H1 (cell line): ENCODE measurements around the gene FAM228B.

Experiments used
- CREB1 ChIP-seq: IDR thresholded peaks from 2 replicates; pipeline ENCODE4 v1.6.1; 2012; ENCODE audit warnings: inconsistent platforms
- SAP30 ChIP-seq: fragments of 300-600 bp; sonication (generic); IDR thresholded peaks from 2 replicates; pipeline ENCODE4 v1.7.1; 2012; ENCODE audit warnings: low read length, moderate library complexity, mild to moderate bottlenecking, inconsistent platforms; ENCODE audit not compliant: insufficient read depth, insufficient replicate concordance

- TF ChIP-seq CREB1 (no peak), SAP30 (no peak)
Measured at GRCh38 chr2:24159708-24160107, 36.4 kb downstream of the FAM228B start.
